ENCODE measurements around the gene NR1H4. TPM values are rescaled to one million over a fixed set of nuclear protein-coding genes. Genes with fewer than 3 reads are reported as not detected.

Gene NR1H4
- total and polyA plus RNA-seq, 2 of the 8 experiments (the other 6 are each of a cell fraction or from before 2014, with no cell fraction given) = not detected

GRCh38 chr12:100434177-100434576, 39.5 kb upstream of the NR1H4 start (continued):
- no peak for TF ChIP-seq CHD7 (IDR thresholded peaks at IDR 0.05; ENCODE audit: insufficient replicate concordance, low read length)
- TF ChIP-seq CEBPB (IDR thresholded peaks at IDR 0.05; ENCODE audit: low read depth, low read length) = no peak
- no peak for TF ChIP-seq RFX5 (IDR thresholded peaks at IDR 0.05; ENCODE audit: borderline replicate concordance, low read depth, low read length)
- no peak for TF ChIP-seq KDM4A (IDR thresholded peaks at IDR 0.05; ENCODE audit: low read depth, low read length, severe bottlenecking)
- no peak for TF ChIP-seq BACH1 (IDR thresholded peaks at IDR 0.05; ENCODE audit: low read length)
- TF ChIP-seq SIN3A (conservative IDR thresholded peaks at IDR 0.05 in 1 of 2, IDR thresholded peaks at IDR 0.05 in 1 of 2; ENCODE audit: low read depth in 1 of 2, low read length in 2 of 2) = no peak
- TF ChIP-seq CREB1 (IDR thresholded peaks at IDR 0.05) = no peak
- TF ChIP-seq KDM5A (IDR thresholded peaks at IDR 0.05; ENCODE audit: low read length) = no peak
- no peak for TF ChIP-seq FOSL1 (IDR thresholded peaks at IDR 0.05; ENCODE audit: insufficient read depth, low read depth, low read length)
- TF ChIP-seq SIX5 (IDR thresholded peaks at IDR 0.05; ENCODE audit: low read depth, low read length) = no peak
- TF ChIP-seq ATF3 (IDR thresholded peaks at IDR 0.05; ENCODE audit: insufficient read depth, low read depth, low read length) = no peak
- TF ChIP-seq SP1 (IDR thresholded peaks at IDR 0.05; ENCODE audit: low read depth, low read length) = no peak

Data from H1 (cell line).